Mesangial cell (primary cell): ENCODE results near the gene TRAPPC3. TPM values are rescaled to one million over a fixed set of nuclear protein-coding genes. Genes with fewer than 3 reads are reported as not detected.

Source experiments
- total RNA-seq: library from RNA; depleted of rRNA; stranded (reverse); fragments of >200 nt; gene quantifications from 2 replicates; pipeline ENCODE4 v1.2.3, GENCODE V29; 2015

Gene TRAPPC3
- 60.6 and 64.2 TPM in 2 replicates for total RNA-seq

DNA sequence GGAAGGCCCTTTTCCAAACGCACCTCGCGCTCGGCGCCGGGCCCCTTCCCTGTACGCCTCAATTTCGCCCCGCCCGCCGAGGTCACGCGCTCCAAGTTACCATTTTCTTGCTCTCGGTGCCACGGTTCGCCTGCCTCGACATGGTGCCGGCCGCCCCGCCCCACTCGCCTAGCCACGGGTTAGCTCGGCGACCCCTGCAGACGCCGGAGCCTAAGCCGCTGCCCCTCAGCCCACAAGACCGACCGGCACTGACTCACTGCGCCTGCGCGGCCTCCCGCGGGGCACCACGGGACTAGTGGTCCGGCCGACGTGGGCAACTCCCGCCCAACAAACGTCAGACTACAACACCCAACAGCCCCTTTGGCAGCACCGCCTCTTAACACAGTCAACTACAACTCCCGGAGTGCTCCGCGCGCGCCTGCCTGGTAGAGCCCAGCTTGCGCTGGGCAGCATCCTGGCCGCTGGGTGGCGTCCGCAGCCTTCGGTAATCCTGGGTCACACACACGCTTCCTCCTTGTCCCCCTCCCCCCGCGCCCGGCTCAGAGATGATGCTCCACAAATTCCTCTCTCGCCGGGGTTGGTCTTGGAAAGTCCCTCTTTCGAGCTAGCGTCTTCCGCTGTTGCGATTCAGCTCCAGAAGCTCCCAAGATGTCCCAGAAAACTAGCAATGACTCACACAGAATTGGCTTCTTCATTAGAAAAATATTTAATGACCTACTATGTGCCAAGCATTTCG lies at the start of gene TRAPPC3:
TRAPPC3 (minus strand) TSS at position 250 of the 736 bp plus-strand sequence; CDS start at position 142, 108 bp downstream.

DNA sequence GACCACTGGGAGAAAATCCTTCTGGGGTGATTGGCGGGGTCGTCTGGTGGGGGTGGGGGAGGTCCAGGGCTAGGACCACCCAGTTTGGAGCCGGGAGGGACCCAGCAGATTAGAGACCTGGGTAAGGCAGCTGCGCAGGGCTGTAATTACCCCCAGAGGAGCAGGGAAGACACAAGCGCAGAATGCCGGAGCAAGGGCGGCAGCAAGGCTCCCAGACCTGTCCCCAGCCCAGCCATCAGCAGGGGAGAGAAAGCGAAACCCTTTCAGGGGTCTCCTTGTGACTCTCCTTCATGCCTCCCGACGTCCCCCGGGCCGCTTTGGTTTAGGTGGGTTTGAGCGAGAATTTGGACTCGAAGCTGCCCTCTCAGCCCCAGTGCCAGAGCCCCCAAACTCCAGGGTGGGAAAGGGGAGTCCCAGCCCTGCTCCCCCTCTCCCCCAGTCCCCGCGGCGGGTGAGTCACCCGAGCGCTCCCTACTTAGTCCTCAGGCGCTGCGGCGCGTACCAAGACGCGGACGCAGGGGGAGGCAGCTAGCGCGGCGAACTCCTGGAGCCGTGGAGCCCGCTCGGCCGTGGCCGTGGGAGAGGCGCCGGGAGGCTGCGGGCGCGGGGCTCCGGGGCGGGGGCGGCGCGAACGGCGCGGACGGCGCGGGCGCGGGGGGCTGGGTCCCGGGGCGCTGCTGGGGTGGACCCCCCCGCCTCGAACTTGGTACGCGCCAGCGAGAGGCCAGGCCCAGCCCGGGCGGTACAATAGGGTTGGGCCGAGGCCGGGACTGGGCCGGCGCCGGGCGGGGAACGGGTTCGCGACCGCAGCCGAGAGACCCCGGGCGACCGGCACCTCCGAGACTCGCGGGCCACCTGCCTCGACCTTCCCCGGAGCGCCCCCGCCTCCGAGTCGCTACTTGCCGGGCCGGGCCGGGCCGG lies 6.4 kb upstream of the TRAPPC3 start, which contains the start of gene MAP7D1:
MAP7D1 (plus strand) TSS at position 753 of the 921 bp plus-strand sequence. CDS start 258 bp downstream, outside the sequence.

GRCh38 chr1:36125129-36125991 lies 23.9 kb downstream of the TRAPPC3 start, which contains the start of gene COL8A2:
Gene COL8A2, minus strand, starts transcription at chr1:36125222. Its CDS starts 24,980 bp downstream, at chr1:36100242.

GRCh38 chr1:36088577-36089392 lies 60.5 kb downstream of the TRAPPC3 start, which contains the start of gene ADPRS:
Gene ADPRS, plus strand, starts transcription at chr1:36088892. Its CDS starts 13 bp downstream, at chr1:36088905.

Other genes starting within 250 kb of the TRAPPC3 start
- 4.2 and 6.0 TPM in 2 replicates for gene AGO3, start 218.4 kb downstream of the TRAPPC3 start, total RNA-seq
- 0.33 and 0.51 TPM in 2 replicates for gene TEKT2, start 65.4 kb downstream of the TRAPPC3 start, total RNA-seq
- gene ADPRS, start 60.6 kb downstream of the TRAPPC3 start, total RNA-seq, result 47.8 and 53.0 TPM in 2 replicates
- gene COL8A2, start 24.3 kb downstream of the TRAPPC3 start, total RNA-seq, result 1.5 and 5.7 TPM in 2 replicates
- 153 and 226 TPM in 2 replicates for gene MAP7D1, start 6.7 kb upstream of the TRAPPC3 start, total RNA-seq
- gene THRAP3, start 75.0 kb upstream of the TRAPPC3 start, total RNA-seq, result 79.4 and 108 TPM in 2 replicates
- 3.5 and 3.7 TPM in 2 replicates for gene SH3D21, start 156.9 kb upstream of the TRAPPC3 start, total RNA-seq
- 234 and 597 TPM in 2 replicates for gene EVA1B, start 174.2 kb upstream of the TRAPPC3 start, total RNA-seq
- gene STK40, start 236.4 kb upstream of the TRAPPC3 start, total RNA-seq, result 24.8 and 25.1 TPM in 2 replicates
- gene LSM10, start 248.4 kb upstream of the TRAPPC3 start, total RNA-seq, result 45.0 and 56.5 TPM in 2 replicates